Tibial nerve (tissue), 4 donors: ENCODE measurements around the gene USP2. TPM values are rescaled to one million over a fixed set of nuclear protein-coding genes. Genes with fewer than 3 reads are reported as not detected.

Source experiments
- DNase-seq, 2 donors: peaks; one replicate each; pipeline ENCODE4 v3.0.0-alpha.2; 2019; ENCODE audit warnings: low spot score in 2 of 2
- H3K27ac ChIP-seq, 4 donors: fragments of 200-600 bp; sonication (generic) in 3 of 4; one replicate each; pipeline ENCODE4 v1.5.1; 2017 to 2019; ENCODE audit warnings: mild to moderate bottlenecking in 1 of 4
- H3K27me3 ChIP-seq, 2 donors: fragments of 200-600 bp; sonication (generic) in 1 of 2; one replicate each; pipeline versions ENCODE4 v1.5.1 to v1.6.0; 2017 to 2019
- H3K36me3 ChIP-seq, 3 donors: fragments of 200-600 bp; sonication (generic); one replicate each; pipeline ENCODE4 v1.5.1; 2018 to 2019
- H3K4me1 ChIP-seq, 4 donors: fragments of 200-600 bp; sonication (generic) in 3 of 4; one replicate each; pipeline ENCODE4 v1.5.1; 2017 to 2019
- H3K4me3 ChIP-seq, 4 donors: fragments of 200-600 bp; sonication (generic) in 3 of 4; one replicate each; pipeline ENCODE4 v1.5.1; 2017 to 2019; ENCODE audit warnings: mild to moderate bottlenecking in 1 of 4, moderate library complexity in 1 of 4
- H3K9me3 ChIP-seq, 4 donors: fragments of 200-600 bp; sonication (generic) in 3 of 4; one replicate each; pipeline ENCODE4 v1.5.1; 2017 to 2019
- EP300 ChIP-seq, 2 donors: sonication (generic); formaldehyde crosslinking; IDR thresholded peaks; one replicate each; pipeline ENCODE4 v1.6.1; 2017; ENCODE audit warnings: antibody characterized with exemption in 2 of 2, mild to moderate bottlenecking in 1 of 2
- POLR2A ChIP-seq, 2 donors: fragments of 450-650 bp; IDR thresholded peaks; one replicate each; pipeline ENCODE4 v1.6.1; 2017; ENCODE audit warnings: antibody characterized with exemption in 2 of 2, mild to moderate bottlenecking in 2 of 2, moderate library complexity in 2 of 2
- WGBS, 2 donors: methylation state at CpG; one replicate each; pipeline ENCODE4 v1.1.5; 2018; 5-methylcytosine and 5-hydroxymethylcytosine counted together
- total RNA-seq, 4 donors: library from RNA; depleted of rRNA; stranded (reverse); fragments of >200 nt; gene quantifications; one replicate each; pipeline ENCODE4 v1.1.0, GENCODE V29; 2016
- TF ChIP-seq, protein P1 (sequence below), 5 experiments: fragments of 200-600 bp in 3 of 5; fragments of 450-650 bp in 2 of 5; sonication (generic) in 3 of 5; IDR thresholded peaks; one replicate each; pipeline ENCODE4 v1.5.1; 2016 to 2019; ENCODE audit warnings: antibody characterized with exemption in 5 of 5, mild to moderate bottlenecking in 3 of 5, moderate library complexity in 2 of 5

The USP2 gene
- total RNA-seq, 4 donors from 2014 or later: 2.1 to 18.4 (median 11.6) TPM

DNA sequence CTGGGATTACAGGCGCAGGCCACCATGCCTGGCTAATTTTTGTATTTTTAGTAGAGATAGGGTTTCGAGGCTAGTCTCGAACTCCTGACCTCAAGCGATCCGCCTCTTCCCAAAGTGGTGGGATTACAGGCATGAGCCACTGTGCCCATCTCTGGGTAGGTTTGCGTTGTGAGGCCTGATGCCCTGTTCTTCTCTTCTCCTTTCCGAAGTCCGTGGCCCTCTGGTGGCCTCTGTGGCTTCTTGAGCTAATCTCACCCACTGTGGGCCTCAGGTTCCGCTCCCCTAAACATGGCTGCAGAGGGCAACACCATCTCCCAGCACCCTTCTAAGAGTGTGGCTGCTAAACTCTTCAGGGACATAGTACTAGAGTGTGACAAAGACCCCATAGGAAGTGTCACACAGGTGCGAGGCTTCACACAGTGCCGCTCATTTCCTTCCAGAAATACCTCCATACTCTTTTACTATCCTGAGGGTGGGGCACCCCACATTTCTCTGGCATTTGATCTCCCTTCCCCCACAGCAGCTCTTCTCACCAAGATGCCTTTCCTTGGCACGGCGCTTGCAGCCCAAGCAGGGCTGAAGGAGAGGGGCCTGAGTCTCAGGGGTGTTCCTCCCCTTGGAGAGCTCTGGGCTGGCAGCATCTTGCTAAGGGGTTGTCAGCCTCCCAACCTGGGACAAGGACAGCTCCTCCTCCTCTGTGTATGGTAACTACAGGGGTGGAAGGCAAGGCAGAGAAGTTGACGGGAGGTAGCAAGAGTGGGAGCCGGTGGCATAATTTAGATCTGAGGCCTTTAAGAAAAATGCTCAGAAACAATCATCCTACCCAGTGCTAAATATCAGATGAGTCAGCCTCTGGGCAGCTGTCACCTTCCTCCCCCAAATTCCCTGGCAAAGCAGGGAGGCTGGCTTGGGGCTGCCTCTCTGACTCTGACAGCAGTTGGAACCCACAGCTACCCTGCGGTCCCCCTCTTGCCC, 35.4 kb upstream of the USP2 start:
- Histone ChIP-seq H3K9me3 (no peaks in the 10 kb centered on the region), H3K27ac (no peak overlapping the region), H3K4me3 (no peak overlapping the region), H3K4me1 (peaks cover 0 to 19% (median 5%) of the 10 kb centered on the region in 4 donors), H3K27me3 (peaks cover 0 to 21% of the 10 kb centered on the region in 2 donors), H3K36me3 (no peaks in the 10 kb centered on the region)
- DNase-seq: no peak
- TF ChIP-seq POLR2A (IDR thresholded peaks at IDR 0.05): no peak
- TF ChIP-seq, protein P1, sequence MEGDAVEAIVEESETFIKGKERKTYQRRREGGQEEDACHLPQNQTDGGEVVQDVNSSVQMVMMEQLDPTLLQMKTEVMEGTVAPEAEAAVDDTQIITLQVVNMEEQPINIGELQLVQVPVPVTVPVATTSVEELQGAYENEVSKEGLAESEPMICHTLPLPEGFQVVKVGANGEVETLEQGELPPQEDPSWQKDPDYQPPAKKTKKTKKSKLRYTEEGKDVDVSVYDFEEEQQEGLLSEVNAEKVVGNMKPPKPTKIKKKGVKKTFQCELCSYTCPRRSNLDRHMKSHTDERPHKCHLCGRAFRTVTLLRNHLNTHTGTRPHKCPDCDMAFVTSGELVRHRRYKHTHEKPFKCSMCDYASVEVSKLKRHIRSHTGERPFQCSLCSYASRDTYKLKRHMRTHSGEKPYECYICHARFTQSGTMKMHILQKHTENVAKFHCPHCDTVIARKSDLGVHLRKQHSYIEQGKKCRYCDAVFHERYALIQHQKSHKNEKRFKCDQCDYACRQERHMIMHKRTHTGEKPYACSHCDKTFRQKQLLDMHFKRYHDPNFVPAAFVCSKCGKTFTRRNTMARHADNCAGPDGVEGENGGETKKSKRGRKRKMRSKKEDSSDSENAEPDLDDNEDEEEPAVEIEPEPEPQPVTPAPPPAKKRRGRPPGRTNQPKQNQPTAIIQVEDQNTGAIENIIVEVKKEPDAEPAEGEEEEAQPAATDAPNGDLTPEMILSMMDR (IDR thresholded peaks at IDR 0.05): no peak
- TF ChIP-seq EP300 (IDR thresholded peaks at IDR 0.05): no peak
- WGBS, 2 donors: 74 to 79% methylated on average over 16 of the region's 16 CpGs

- no peak overlapping the region for H3K27ac ChIP-seq
- no peak overlapping the region for H3K4me3 ChIP-seq
- H3K9me3 ChIP-seq: no peaks in the 10 kb centered on the region
- 89 to 91% methylated on average over 10 of the region's 10 CpGs for WGBS, 2 donors
- DNase-seq: no peak
- peaks cover 0 to 14% of the 10 kb centered on the region in 2 donors for H3K27me3 ChIP-seq
- TF ChIP-seq, protein P1 (IDR thresholded peaks at IDR 0.05): no peak
- TF ChIP-seq EP300 (IDR thresholded peaks at IDR 0.05) (no peak), POLR2A (IDR thresholded peaks at IDR 0.05) (no peak)
- H3K4me1 ChIP-seq: peaks cover 0 to 10% (median 0%) of the 10 kb centered on the region in 4 donors
- no peaks in the 10 kb centered on the region for H3K36me3 ChIP-seq
Measured at GRCh38 chr11:119415966-119416365, 34.5 kb upstream of the USP2 start.

DNA sequence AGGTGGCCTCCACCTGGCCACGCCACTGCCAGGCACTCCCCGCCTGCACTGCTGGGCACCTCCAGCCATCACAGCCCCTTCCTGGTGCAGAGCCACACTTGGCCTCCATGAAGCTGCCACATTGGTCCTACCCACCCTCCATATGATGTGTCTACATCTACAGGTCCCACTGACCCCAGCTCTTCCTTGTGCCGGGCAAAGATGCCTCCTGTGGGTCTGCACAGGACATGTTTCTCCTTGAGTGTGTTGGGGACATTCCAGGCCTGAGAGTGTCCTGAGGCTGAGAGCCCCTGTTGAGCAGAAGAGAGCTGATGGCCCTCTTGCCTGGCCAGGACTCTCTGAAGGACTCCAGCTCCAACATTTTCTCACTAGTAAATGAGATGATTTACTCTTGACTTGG, 34.0 kb upstream of the USP2 start:
- H3K27me3 ChIP-seq: peaks cover 0 to 9% of the 10 kb centered on the region in 2 donors
- 90 to 95% methylated on average over 3 of the region's 3 CpGs for WGBS, 2 donors
- no peaks in the 10 kb centered on the region for H3K36me3 ChIP-seq
- H3K9me3 ChIP-seq: no peaks in the 10 kb centered on the region
- no peak overlapping the region for H3K27ac ChIP-seq
- no peak for DNase-seq
- peaks cover 0 to 9% (median 0%) of the 10 kb centered on the region in 4 donors for H3K4me1 ChIP-seq
- no peak overlapping the region for H3K4me3 ChIP-seq
- TF ChIP-seq POLR2A (IDR thresholded peaks at IDR 0.05) (no peak), EP300 (IDR thresholded peaks at IDR 0.05) (no peak)
- TF ChIP-seq, protein P1 (IDR thresholded peaks at IDR 0.05): no peak

DNA sequence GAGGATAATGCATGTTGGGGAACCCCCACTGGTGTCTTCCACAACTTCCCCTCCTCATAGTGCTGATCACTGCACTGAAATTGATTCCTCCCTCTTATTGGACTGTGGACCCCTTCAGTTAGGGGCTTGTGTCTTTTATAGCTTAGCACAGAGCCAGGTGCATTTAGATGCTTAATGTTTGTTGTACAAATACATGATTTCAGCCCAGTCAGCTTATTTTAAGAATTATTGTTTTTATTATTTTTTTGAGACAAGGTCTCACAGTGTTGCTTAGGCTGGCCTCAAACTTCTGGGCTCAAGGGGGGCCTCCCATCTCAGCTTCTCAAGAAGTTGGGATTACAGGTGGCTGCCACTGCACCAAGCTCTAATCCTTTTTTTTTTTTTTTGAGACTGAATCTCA, 33.2 kb upstream of the USP2 start:
- H3K27ac ChIP-seq: no peak overlapping the region
- H3K4me1 ChIP-seq: peaks cover 0 to 9% (median 0%) of the 10 kb centered on the region in 4 donors
- no peaks in the 10 kb centered on the region for H3K9me3 ChIP-seq
- no peak for DNase-seq
- peaks cover 0 to 1% of the 10 kb centered on the region in 2 donors for H3K27me3 ChIP-seq
- H3K4me3 ChIP-seq: no peak overlapping the region
- TF ChIP-seq EP300 (IDR thresholded peaks at IDR 0.05): no peak
- TF ChIP-seq, protein P1 (IDR thresholded peaks at IDR 0.05): no peak
- TF ChIP-seq POLR2A (IDR thresholded peaks at IDR 0.05): no peak
- H3K36me3 ChIP-seq: no peaks in the 10 kb centered on the region

DNA sequence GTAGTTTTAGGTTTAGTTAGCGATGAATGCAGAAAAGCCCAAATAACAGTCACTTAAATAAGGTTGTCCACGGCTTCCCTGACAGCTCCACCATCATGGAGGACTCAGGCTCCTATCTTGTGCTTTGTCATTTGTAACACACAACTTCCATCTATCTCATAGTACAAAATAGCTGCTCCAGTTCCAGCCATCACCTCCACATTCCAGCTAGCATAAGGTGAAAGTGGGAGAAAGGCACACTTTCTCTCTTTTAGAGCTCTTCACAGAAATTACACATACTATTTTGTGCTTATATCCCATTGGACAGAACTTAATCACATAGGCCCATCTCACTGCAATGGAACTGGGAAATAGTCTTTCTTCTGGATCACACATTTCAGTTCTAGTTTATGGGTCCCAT, 32.8 kb upstream of the USP2 start:
- TF ChIP-seq POLR2A (IDR thresholded peaks at IDR 0.05) (no peak), EP300 (IDR thresholded peaks at IDR 0.05) (no peak)
- TF ChIP-seq, protein P1 (IDR thresholded peaks at IDR 0.05): no peak
- Histone ChIP-seq H3K36me3 (no peaks in the 10 kb centered on the region), H3K9me3 (no peaks in the 10 kb centered on the region), H3K27me3 (no peaks in the 10 kb centered on the region), H3K4me3 (no peak overlapping the region), H3K27ac (no peak overlapping the region), H3K4me1 (peaks cover 0 to 9% (median 0%) of the 10 kb centered on the region in 4 donors)
- WGBS, 2 donors: 83 to 95% methylated on average over 2 of the region's 2 CpGs
- no peak for DNase-seq
